ENCODE results near the gene KIR3DL3. TPM values are rescaled to one million over a fixed set of nuclear protein-coding genes. Genes with fewer than 3 reads are reported as not detected.
"Not testable (repeated sequence)": the region's sequence is repeated elsewhere in the genome, so short reads cannot be mapped to it uniquely, and the experiment has no call there.

KIR3DL3 gene
- total and polyA plus RNA-seq, 9 of the 15 experiments (the other 6 are each of a cell fraction or from before 2014, with no cell fraction given): 0.11 TPM; not detected in 8

DNA sequence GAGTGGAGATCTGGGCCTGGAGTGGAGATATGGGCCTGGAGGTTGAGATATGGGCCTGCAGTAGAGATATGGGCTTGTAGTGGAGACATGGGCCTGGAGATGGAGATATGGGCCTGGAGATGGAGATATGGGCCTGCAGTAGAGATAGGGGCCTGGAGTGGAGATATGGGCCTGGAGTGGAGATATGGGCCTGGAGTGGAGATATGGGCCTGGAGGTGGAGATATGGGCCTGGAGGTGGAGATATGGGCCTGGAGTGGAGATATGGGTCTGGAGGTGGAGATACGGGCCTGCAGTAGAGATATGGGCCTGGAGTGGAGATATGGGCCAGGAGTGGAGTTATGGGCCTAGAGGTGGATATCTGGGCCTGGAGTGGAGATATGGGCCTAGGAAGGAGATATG, 14.5 kb downstream of the KIR3DL3 start (continued):
- TF ChIP-seq, protein P1, sequence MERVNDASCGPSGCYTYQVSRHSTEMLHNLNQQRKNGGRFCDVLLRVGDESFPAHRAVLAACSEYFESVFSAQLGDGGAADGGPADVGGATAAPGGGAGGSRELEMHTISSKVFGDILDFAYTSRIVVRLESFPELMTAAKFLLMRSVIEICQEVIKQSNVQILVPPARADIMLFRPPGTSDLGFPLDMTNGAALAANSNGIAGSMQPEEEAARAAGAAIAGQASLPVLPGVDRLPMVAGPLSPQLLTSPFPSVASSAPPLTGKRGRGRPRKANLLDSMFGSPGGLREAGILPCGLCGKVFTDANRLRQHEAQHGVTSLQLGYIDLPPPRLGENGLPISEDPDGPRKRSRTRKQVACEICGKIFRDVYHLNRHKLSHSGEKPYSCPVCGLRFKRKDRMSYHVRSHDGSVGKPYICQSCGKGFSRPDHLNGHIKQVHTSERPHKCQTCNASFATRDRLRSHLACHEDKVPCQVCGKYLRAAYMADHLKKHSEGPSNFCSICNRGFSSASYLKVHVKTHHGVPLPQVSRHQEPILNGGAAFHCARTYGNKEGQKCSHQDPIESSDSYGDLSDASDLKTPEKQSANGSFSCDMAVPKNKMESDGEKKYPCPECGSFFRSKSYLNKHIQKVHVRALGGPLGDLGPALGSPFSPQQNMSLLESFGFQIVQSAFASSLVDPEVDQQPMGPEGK (CRISPR knock-in tag; IDR thresholded peaks at IDR 0.05; ENCODE audit: borderline replicate concordance): no peak
- no peak for TF ChIP-seq KAT8 (IDR thresholded peaks at IDR 0.05; ENCODE audit: low read depth)
- no peak for TF ChIP-seq ZNF140 (CRISPR knock-in tag; IDR thresholded peaks at IDR 0.05)

DNA sequence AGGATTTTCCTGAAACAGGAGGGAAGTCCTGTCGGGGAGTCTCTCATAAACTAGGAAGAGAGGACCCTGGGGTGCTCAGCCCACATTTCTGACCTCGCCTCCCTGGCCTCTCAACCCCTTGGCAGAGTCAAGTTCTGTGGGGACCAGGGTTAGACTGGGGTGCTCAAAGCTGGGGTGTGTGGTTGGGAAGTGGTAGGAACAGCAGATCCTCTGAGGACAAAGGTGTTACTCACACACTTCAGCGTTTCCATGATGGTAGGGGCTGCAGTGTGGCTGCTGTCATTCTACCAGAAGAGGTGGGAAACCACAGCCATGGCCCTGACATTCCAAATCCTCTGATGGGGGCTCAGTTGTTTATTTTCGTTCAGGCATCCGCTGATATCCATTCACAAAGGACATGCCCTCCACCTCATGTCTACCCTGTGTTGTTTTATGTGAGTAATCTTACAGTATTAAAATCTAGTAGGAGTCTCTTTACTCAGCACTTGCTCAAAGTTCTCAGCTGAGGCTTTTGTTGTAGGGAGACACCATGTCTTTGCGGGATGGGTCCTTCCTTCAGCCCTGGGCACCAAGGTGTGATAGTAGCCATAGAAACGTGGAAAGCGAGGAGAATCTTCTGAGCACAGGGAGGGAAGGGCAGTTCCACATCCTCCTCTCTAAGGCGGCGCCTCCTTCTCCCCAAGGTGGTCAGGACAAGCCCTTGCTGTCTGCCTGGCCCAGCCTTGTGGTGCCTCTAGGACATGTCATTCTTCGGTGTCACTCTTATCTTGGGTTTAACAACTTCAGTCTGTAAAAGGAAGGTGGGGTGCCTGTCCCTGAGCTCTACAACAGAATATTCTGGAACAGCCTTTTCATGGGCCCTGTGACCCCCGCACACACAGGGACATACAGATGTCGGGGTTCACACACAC, 15.6 kb downstream of the KIR3DL3 start:
- 3% methylated on average over 13 of the region's 13 CpGs for WGBS (ENCODE audit: insufficient coverage, low coverage, missing lambda C conversion rate)
- BruUV-seq (replicated peaks): no TSS peak
- Histone ChIP-seq H3K36me3 (ENCODE audit: control insufficient read depth, insufficient read depth, low read length) (no peaks in the 10 kb centered on the region), H3K9me3 (replicated peaks; ENCODE audit: control insufficient read depth, insufficient read depth, low read depth, low read length) (no peaks in the 10 kb centered on the region), H4K20me1 (replicated peaks; ENCODE audit: control insufficient read depth, insufficient read depth, low read length) (no peaks in the 10 kb centered on the region), H3K4me1 (replicated peaks in 1 of 2; ENCODE audit: control insufficient read depth in 2 of 2, insufficient read depth in 2 of 2, low read length in 2 of 2) (no peaks in the 10 kb centered on the region), H3K9me1 (ENCODE audit: control insufficient read depth, insufficient read depth, low read length) (no peaks in the 10 kb centered on the region), H3K4me3 (no peak overlapping the region), H3K9ac (ENCODE audit: insufficient read depth in 1 of 2, low read depth in 2 of 2, low read length in 2 of 2) (no peak overlapping the region), H3K4me2 (ENCODE audit: insufficient read depth, low read length) (no peak overlapping the region), H2AFZ (ENCODE audit: low read depth, low read length) (no peak overlapping the region), H3K79me2 (ENCODE audit: control insufficient read depth, insufficient read depth, low read length) (no peaks in the 10 kb centered on the region), H3K27me3 (ENCODE audit: control insufficient read depth in 2 of 2, insufficient read depth in 2 of 2, low read length in 2 of 2) (no peaks in the 10 kb centered on the region), H3K27ac (ENCODE audit: extremely low read depth, low read depth, low read length) (no peak overlapping the region)
- intact Hi-C loops (cut with micrococcal nuclease) (no loop called here), in situ Hi-C loops (cut with MboI) (loop anchor here (5.0 kb wide), 1 partner anchor 107 kb away; no protein-coding TSS in a partner anchor)
- no peak for ATAC-seq
- TF ChIP-seq ZNF24 (IDR thresholded peaks at IDR 0.05) (no peak), STAT5B (CRISPR knock-in tag; IDR thresholded peaks at IDR 0.05) (no peak), MXI1 (IDR thresholded peaks at IDR 0.05; ENCODE audit: low read depth, low read length) (no peak), SMAD4 (CRISPR knock-in tag; conservative IDR thresholded peaks at IDR 0.05) (no peak), MTA1 (IDR thresholded peaks at IDR 0.05; ENCODE audit: borderline replicate concordance) (no peak), HDGF (IDR thresholded peaks at IDR 0.05) (no peak)
- TF ChIP-seq, protein P2, sequence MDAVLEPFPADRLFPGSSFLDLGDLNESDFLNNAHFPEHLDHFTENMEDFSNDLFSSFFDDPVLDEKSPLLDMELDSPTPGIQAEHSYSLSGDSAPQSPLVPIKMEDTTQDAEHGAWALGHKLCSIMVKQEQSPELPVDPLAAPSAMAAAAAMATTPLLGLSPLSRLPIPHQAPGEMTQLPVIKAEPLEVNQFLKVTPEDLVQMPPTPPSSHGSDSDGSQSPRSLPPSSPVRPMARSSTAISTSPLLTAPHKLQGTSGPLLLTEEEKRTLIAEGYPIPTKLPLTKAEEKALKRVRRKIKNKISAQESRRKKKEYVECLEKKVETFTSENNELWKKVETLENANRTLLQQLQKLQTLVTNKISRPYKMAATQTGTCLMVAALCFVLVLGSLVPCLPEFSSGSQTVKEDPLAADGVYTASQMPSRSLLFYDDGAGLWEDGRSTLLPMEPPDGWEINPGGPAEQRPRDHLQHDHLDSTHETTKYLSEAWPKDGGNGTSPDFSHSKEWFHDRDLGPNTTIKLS (IDR thresholded peaks at IDR 0.05; ENCODE audit: borderline replicate concordance, low read depth): no peak
- no peak for DNase-seq (ENCODE audit: extremely low read depth in 1 of 4, low spot score in 3 of 4)
- FAIRE-seq: no peak
- CTCF ChIA-PET (ENCODE audit: low intra/inter-chr PET ratio): no interaction called here
- POLR2A ChIA-PET: no interaction called here

DNA sequence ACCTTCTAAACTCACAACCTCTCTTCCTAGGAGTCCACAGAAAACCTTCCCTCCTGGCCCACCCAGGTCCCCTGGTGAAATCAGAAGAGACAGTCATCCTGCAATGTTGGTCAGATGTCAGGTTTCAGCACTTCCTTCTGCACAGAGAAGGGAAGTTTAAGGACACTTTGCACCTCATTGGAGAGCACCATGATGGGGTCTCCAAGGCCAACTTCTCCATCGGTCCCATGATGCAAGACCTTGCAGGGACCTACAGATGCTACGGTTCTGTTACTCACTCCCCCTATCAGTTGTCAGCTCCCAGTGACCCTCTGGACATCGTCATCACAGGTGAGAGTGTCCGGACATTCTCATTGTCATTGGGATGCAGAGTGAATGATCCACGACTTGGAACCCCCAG, 17.7 kb downstream of the KIR3DL3 start:
- H3K36me3 ChIP-seq (ENCODE audit: control insufficient read depth, insufficient read depth, low read length); ATAC-seq; H3K4me2 ChIP-seq (ENCODE audit: insufficient read depth, low read length); H2AFZ ChIP-seq (ENCODE audit: low read depth, low read length); H3K9me3 ChIP-seq (replicated peaks; ENCODE audit: control insufficient read depth, insufficient read depth, low read depth, low read length); in situ Hi-C loops (cut with MboI); FAIRE-seq; POLR2A ChIA-PET; H3K79me2 ChIP-seq (ENCODE audit: control insufficient read depth, insufficient read depth, low read length); H3K4me3 ChIP-seq; H3K4me1 ChIP-seq (replicated peaks in 1 of 2; ENCODE audit: control insufficient read depth in 2 of 2, insufficient read depth in 2 of 2, low read length in 2 of 2); H3K27me3 ChIP-seq (ENCODE audit: control insufficient read depth in 2 of 2, insufficient read depth in 2 of 2, low read length in 2 of 2); intact Hi-C loops (cut with micrococcal nuclease); CTCF ChIA-PET (ENCODE audit: low intra/inter-chr PET ratio); BruUV-seq (replicated peaks); H3K9me1 ChIP-seq (ENCODE audit: control insufficient read depth, insufficient read depth, low read length); H3K9ac ChIP-seq (ENCODE audit: insufficient read depth in 1 of 2, low read depth in 2 of 2, low read length in 2 of 2); H4K20me1 ChIP-seq (replicated peaks; ENCODE audit: control insufficient read depth, insufficient read depth, low read length); H3K27ac ChIP-seq (ENCODE audit: extremely low read depth, low read depth, low read length); DNase-seq (ENCODE audit: extremely low read depth in 1 of 4, low spot score in 3 of 4): not testable (repeated sequence)
- WGBS (ENCODE audit: insufficient coverage, low coverage, missing lambda C conversion rate): 0% methylated on average over 5 of the region's 5 CpGs
